ENCODE data around the gene EIF3A.

GRCh38 chr10:118993214-118993613, 87.4 kb downstream of the EIF3A start:
- TF ChIP-seq, protein P1, sequence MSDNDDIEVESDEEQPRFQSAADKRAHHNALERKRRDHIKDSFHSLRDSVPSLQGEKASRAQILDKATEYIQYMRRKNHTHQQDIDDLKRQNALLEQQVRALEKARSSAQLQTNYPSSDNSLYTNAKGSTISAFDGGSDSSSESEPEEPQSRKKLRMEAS (IDR thresholded peaks at IDR 0.05) = no peak
- TF ChIP-seq EGR1 (IDR thresholded peaks at IDR 0.05; ENCODE audit: borderline replicate concordance, low read depth, low read length) (no peak), CTCF (IDR thresholded peaks at IDR 0.05; ENCODE audit: control extremely low read depth in 1 of 3, insufficient read depth in 1 of 3, low read depth in 1 of 3, low read length in 3 of 3) (no peak), EZH2 (IDR thresholded peaks at IDR 0.05; ENCODE audit: low read depth, low read length, severe bottlenecking) (no peak), SRF (IDR thresholded peaks at IDR 0.05; ENCODE audit: low read depth, low read length) (no peak), SIN3A (conservative IDR thresholded peaks at IDR 0.05 in 1 of 2, IDR thresholded peaks at IDR 0.05 in 1 of 2; ENCODE audit: low read depth in 1 of 2, low read length in 2 of 2) (no peak), EP300 (IDR thresholded peaks at IDR 0.05; ENCODE audit: borderline replicate concordance in 1 of 2, low read depth in 2 of 2, low read length in 2 of 2) (no peak), POLR2A (IDR thresholded peaks at IDR 0.05; ENCODE audit: control extremely low read depth in 1 of 2, low read depth in 2 of 2, low read length in 2 of 2) (no peak)
- TF ChIP-seq, protein P2, sequence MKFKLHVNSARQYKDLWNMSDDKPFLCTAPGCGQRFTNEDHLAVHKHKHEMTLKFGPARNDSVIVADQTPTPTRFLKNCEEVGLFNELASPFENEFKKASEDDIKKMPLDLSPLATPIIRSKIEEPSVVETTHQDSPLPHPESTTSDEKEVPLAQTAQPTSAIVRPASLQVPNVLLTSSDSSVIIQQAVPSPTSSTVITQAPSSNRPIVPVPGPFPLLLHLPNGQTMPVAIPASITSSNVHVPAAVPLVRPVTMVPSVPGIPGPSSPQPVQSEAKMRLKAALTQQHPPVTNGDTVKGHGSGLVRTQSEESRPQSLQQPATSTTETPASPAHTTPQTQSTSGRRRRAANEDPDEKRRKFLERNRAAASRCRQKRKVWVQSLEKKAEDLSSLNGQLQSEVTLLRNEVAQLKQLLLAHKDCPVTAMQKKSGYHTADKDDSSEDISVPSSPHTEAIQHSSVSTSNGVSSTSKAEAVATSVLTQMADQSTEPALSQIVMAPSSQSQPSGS (IDR thresholded peaks at IDR 0.05; ENCODE audit: low read length) = no peak
